Measurements from ENCODE around the gene CDH2. TPM values are rescaled to one million over a fixed set of nuclear protein-coding genes. Genes with fewer than 3 reads are reported as not detected.

The CDH2 gene
- total and polyA plus RNA-seq, 9 donors = 2.9 to 78.3 (median 11.2) TPM

DNA sequence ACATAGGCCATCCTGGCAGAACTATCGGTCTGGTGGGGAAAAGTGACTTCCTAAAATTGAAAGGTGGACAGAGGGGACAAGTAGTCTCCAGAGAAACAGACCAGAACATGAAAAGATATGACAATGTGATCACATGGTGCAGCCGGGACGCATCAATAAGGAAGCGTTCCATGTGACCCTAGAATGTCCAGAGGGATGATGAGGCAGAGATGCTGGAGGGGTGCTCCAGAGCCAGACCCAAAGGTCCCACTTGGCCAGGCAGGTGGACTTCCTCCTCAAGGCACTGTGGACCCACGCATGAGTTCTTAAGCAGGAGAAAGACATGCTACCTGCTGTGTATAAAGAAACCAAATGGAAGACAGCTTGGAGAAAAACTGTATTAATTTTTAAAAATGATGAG is 50.2 kb downstream of the CDH2 start:
- no peaks in the 10 kb centered on the region for H3K36me3 ChIP-seq
- H3K9me3 ChIP-seq = no peaks in the 10 kb centered on the region
- H3K27me3 ChIP-seq = no peaks in the 10 kb centered on the region
- TF ChIP-seq, protein P1, sequence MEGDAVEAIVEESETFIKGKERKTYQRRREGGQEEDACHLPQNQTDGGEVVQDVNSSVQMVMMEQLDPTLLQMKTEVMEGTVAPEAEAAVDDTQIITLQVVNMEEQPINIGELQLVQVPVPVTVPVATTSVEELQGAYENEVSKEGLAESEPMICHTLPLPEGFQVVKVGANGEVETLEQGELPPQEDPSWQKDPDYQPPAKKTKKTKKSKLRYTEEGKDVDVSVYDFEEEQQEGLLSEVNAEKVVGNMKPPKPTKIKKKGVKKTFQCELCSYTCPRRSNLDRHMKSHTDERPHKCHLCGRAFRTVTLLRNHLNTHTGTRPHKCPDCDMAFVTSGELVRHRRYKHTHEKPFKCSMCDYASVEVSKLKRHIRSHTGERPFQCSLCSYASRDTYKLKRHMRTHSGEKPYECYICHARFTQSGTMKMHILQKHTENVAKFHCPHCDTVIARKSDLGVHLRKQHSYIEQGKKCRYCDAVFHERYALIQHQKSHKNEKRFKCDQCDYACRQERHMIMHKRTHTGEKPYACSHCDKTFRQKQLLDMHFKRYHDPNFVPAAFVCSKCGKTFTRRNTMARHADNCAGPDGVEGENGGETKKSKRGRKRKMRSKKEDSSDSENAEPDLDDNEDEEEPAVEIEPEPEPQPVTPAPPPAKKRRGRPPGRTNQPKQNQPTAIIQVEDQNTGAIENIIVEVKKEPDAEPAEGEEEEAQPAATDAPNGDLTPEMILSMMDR (IDR thresholded peaks at IDR 0.05) = no peak
- no peak for TF ChIP-seq EP300 (IDR thresholded peaks at IDR 0.05)
- TF ChIP-seq POLR2A (IDR thresholded peaks at IDR 0.05) = no peak
- H3K4me1 ChIP-seq (ENCODE audit: insufficient read depth) = peaks cover 1% of the 10 kb centered on the region
- no peak overlapping the region for H3K4me3 ChIP-seq
- no peak overlapping the region for H3K27ac ChIP-seq
- intact Hi-C loops (cut with DNase I) = no loop called here
- WGBS, 3 donors = 96 to 99% (median 97%) methylated on average over 5 of the region's 5 CpGs
- no peak for DNase-seq

DNA sequence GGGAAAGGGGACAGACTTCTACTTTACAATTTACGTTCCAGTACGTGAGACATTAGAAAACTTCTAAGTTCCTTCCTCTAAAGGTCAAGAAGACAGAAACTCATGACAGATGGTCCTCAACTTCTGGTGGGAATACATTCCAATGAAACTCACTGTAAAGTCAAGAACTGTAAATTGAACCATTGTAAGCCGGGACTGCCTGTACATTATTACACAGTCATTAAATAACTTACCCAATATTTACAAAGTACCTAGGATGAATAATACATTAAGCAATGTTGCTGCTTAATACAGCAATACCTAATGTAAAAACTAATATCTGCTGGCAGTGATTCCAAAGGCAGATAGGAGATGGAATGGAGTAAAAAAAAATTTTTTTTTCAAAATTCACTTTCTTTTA is 51.9 kb downstream of the CDH2 start:
- intact Hi-C loops (cut with DNase I) = no loop called here
- Histone ChIP-seq H3K27me3 (no peaks in the 10 kb centered on the region), H3K27ac (no peak overlapping the region), H3K4me1 (ENCODE audit: insufficient read depth) (peaks cover 1% of the 10 kb centered on the region), H3K4me3 (no peak overlapping the region), H3K9me3 (no peaks in the 10 kb centered on the region), H3K36me3 (no peaks in the 10 kb centered on the region)
- no peak for TF ChIP-seq EP300 (IDR thresholded peaks at IDR 0.05)
- no peak for TF ChIP-seq POLR2A (IDR thresholded peaks at IDR 0.05)
- TF ChIP-seq, protein P1 (IDR thresholded peaks at IDR 0.05) = no peak
- DNase-seq = no peak
- 18 to 33% (median 19%) methylated on average over 3 of the region's 3 CpGs for WGBS, 3 donors

DNA sequence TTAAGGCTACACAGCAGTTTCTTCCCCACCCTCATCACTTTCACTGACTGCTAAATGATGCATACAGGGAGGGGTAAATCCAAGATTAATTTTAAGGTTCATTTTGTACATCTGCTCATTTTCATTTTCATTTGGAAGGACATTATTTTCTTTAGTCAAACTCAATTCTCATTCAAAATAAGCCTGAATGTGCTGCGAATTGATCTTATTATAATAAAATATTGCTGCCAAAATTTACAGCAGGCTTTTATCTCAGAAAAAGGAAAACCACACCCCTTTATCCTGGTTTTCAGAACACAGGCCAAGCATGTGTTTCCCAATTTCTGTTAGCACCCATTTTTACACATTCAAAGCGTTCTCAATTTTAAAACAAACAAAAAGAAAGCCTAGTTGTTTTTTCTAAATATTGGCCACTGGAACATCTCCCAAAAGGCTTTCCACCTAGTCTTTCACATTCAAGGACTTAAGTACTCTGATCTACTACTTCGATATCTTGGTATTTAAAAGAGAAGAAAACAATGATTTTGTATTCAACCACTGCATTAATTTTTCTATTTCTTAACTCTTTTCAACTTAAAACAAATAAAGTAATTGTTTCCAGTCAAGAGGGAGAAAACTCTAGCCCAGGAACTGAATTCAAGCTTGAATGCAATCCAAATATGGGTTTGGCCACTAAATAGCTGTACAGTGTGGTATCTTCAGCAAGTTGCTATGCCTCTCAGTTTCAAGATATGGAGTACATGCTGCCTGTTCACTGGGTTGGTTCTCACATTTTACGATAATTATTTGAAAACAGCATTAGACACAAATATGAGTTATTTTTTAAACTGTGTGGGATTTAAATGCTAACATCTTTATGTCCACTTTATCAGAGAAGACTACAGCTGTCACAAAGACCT is 52.5 kb downstream of the CDH2 start:
- 7 to 16% (median 8%) methylated on average over 4 of the region's 4 CpGs for WGBS, 3 donors
- TF ChIP-seq POLR2A (IDR thresholded peaks at IDR 0.05) = no peak
- no peak for TF ChIP-seq EP300 (IDR thresholded peaks at IDR 0.05)
- TF ChIP-seq, protein P1 (IDR thresholded peaks at IDR 0.05) = no peak
- Histone ChIP-seq H3K27ac (peak overlapping the region in 1 of 2 donors; percentile 2), H3K36me3 (no peaks in the 10 kb centered on the region), H3K27me3 (no peaks in the 10 kb centered on the region), H3K4me1 (ENCODE audit: insufficient read depth) (peaks cover 1% of the 10 kb centered on the region), H3K9me3 (no peaks in the 10 kb centered on the region), H3K4me3 (no peak overlapping the region)
- DNase-seq = no peak
- intact Hi-C loops (cut with DNase I) = no loop called here

DNA sequence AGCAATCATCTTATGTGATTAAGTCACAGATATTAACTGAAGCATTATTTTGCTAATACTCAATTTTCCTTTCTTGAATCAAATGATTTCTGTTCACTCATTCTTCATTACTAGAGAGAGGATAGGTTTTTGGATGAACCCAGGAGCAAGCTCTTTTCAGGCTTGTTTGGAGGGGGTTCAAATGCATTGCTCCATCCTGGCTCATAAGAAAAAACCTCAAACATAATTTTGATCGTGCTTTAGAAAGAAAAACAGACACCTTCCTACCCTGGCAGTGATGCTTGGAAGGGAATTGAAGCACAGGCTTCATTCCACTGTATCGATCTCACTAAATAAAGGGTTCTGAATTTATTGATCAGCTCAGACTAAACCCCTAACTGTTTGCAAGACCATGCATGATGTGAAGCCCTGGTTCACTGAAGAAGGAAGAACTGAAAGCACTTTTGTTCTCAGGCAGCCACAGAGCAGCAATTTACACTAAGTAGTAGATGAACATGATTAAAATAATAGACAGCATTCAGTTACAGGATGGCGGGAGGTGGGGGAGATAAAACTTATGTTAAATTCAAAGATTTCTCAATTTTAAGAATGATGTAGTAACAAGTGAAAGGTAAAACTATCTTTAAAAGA is 53.4 kb downstream of the CDH2 start:
- Histone ChIP-seq H3K9me3 (no peaks in the 10 kb centered on the region), H3K27me3 (no peaks in the 10 kb centered on the region), H3K4me1 (ENCODE audit: insufficient read depth) (peaks cover 1% of the 10 kb centered on the region), H3K36me3 (no peaks in the 10 kb centered on the region), H3K27ac (no peak overlapping the region), H3K4me3 (no peak overlapping the region)
- DNase-seq = no peak
- WGBS, 3 donors = 20 to 37% (median 24%) methylated on average over 3 of the region's 3 CpGs
- intact Hi-C loops (cut with DNase I) = no loop called here
- TF ChIP-seq, protein P1 (IDR thresholded peaks at IDR 0.05) = no peak
- no peak for TF ChIP-seq POLR2A (IDR thresholded peaks at IDR 0.05)

All from ovary (tissue), 9 donors.